Measurements from ENCODE around the gene NDUFAF7. TPM values are rescaled to one million over a fixed set of nuclear protein-coding genes. Genes with fewer than 3 reads are reported as not detected.

Gene NDUFAF7
- total and polyA plus RNA-seq, 9 of the 15 experiments (the other 6 are each of a cell fraction or from before 2014, with no cell fraction given) = 14.9 to 41.6 (median 23.9) TPM

GRCh38 chr2:37250869-37251740, 19.6 kb downstream of the NDUFAF7 start:
- peak overlapping the region in 1 of 2 experiments; percentile 7; a peak in 1 of 4 replicates for H3K9ac ChIP-seq (ENCODE audit: insufficient read depth in 1 of 2, low read depth in 2 of 2, low read length in 2 of 2)
- no peak overlapping the region for H3K4me3 ChIP-seq
- no TSS peak for BruUV-seq (replicated peaks)
- ChIA-PET CTCF (ENCODE audit: low intra/inter-chr PET ratio) (no interaction called here), POLR2A (interaction anchor here (0.7 to 1.5 kb wide), 3 partner anchors 9 to 208 kb away, joined by 3 to 6 read pairs (median 3); partner anchors contain the start of genes CEBPZ and NDUFAF7)
- peak in 2 of 4 experiments; percentile 11 for DNase-seq (ENCODE audit: extremely low read depth in 1 of 4, low spot score in 3 of 4)
- in situ Hi-C loops (cut with MboI) (no loop called here), intact Hi-C loops (cut with micrococcal nuclease) (no loop called here)
- no peak overlapping the region for H2AFZ ChIP-seq (ENCODE audit: low read depth, low read length)
- 34% methylated on average over 5 of the region's 5 CpGs for WGBS (ENCODE audit: insufficient coverage, low coverage, missing lambda C conversion rate)
- no peaks in the 10 kb centered on the region for H3K27me3 ChIP-seq (ENCODE audit: control insufficient read depth in 2 of 2, insufficient read depth in 2 of 2, low read length in 2 of 2)
- FAIRE-seq = peak; percentile 58
- H3K79me2 ChIP-seq (ENCODE audit: control insufficient read depth, insufficient read depth, low read length) = no peaks in the 10 kb centered on the region
- H3K4me2 ChIP-seq (ENCODE audit: insufficient read depth, low read length) = no peak overlapping the region
- H3K27ac ChIP-seq (ENCODE audit: extremely low read depth, low read depth, low read length) = peak overlapping the region; percentile 42
- H3K4me1 ChIP-seq (replicated peaks in 1 of 2; ENCODE audit: control insufficient read depth in 2 of 2, insufficient read depth in 2 of 2, low read length in 2 of 2) = peaks cover 0 to 6% of the 10 kb centered on the region in 2 experiments; a peak in 2 of 5 replicates
- H3K36me3 ChIP-seq (ENCODE audit: control insufficient read depth, insufficient read depth, low read length) = peaks cover 93% of the 10 kb centered on the region
- no peaks in the 10 kb centered on the region for H4K20me1 ChIP-seq (replicated peaks; ENCODE audit: control insufficient read depth, insufficient read depth, low read length)
- H3K9me1 ChIP-seq (ENCODE audit: control insufficient read depth, insufficient read depth, low read length) = no peaks in the 10 kb centered on the region
- ATAC-seq = peak; percentile 68
- H3K9me3 ChIP-seq (replicated peaks; ENCODE audit: control insufficient read depth, insufficient read depth, low read depth, low read length) = no peaks in the 10 kb centered on the region
- TF ChIP-seq POU5F1 (IDR thresholded peaks at IDR 0.05; ENCODE audit: borderline replicate concordance, low read depth, low read length, partially characterized antibody) (no peak), HMBOX1 (IDR thresholded peaks at IDR 0.05) (peak; percentile 81), ZNF232 (CRISPR knock-in tag; IDR thresholded peaks at IDR 0.05) (no peak), DPF2 (IDR thresholded peaks at IDR 0.05) (peak; percentile 42; the same call in 1 of the 2 replicates), ZNF124 (CRISPR knock-in tag; IDR thresholded peaks at IDR 0.05) (no peak), FOSL1 (tag; conservative IDR thresholded peaks at IDR 0.05) (no peak), ADNP (tag; IDR thresholded peaks at IDR 0.05) (0 out of 2 replicates have a peak, but pooled peaks have one; percentile 39), CBFB (CRISPR knock-in tag; IDR thresholded peaks at IDR 0.05) (no peak), JUNB (CRISPR knock-in tag; conservative IDR thresholded peaks at IDR 0.05) (no peak), NEUROD1 (IDR thresholded peaks at IDR 0.05; ENCODE audit: borderline replicate concordance, low read depth, low read length, partially characterized antibody) (no peak), ATF3 (IDR thresholded peaks at IDR 0.05) (0 out of 2 replicates have a peak, but pooled peaks have one; percentile 7), ATF3 (CRISPR knock-in tag; conservative IDR thresholded peaks at IDR 0.05) (no peak), SRSF3 (IDR thresholded peaks at IDR 0.05; ENCODE audit: insufficient read depth, low read length) (no peak), KAT8 (IDR thresholded peaks at IDR 0.05; ENCODE audit: low read depth) (no peak), ATF1 (CRISPR knock-in tag; IDR thresholded peaks at IDR 0.05) (no peak), ATF1 (tag; IDR thresholded peaks at IDR 0.05) (no peak), COPS2 (conservative IDR thresholded peaks at IDR 0.05) (no peak), ERF (CRISPR knock-in tag; IDR thresholded peaks at IDR 0.05) (no peak)
- TF ChIP-seq, protein P1, sequence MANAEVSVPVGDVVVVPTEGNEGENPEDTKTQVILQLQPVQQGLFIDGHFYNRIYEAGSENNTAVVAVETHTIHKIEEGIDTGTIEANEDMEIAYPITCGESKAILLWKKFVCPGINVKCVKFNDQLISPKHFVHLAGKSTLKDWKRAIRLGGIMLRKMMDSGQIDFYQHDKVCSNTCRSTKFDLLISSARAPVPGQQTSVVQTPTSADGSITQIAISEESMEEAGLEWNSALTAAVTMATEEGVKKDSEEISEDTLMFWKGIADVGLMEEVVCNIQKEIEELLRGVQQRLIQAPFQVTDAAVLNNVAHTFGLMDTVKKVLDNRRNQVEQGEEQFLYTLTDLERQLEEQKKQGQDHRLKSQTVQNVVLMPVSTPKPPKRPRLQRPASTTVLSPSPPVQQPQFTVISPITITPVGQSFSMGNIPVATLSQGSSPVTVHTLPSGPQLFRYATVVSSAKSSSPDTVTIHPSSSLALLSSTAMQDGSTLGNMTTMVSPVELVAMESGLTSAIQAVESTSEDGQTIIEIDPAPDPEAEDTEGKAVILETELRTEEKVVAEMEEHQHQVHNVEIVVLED (CRISPR knock-in tag; IDR thresholded peaks at IDR 0.05) = no peak
- TF ChIP-seq, protein P2, sequence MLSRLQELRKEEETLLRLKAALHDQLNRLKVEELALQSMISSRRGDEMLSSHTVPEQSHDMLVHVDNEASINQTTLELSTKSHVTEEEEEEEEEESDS (CRISPR knock-in tag; IDR thresholded peaks at IDR 0.05) = no peak

Data from K562 (cell line).